Measurements from ENCODE around the gene DRGX. TPM values are rescaled to one million over a fixed set of nuclear protein-coding genes. Genes with fewer than 3 reads are reported as not detected.

Gene DRGX
- total and polyA plus RNA-seq, 2 experiments from 2014 or later: 0.09 TPM; not detected in 1

DNA sequence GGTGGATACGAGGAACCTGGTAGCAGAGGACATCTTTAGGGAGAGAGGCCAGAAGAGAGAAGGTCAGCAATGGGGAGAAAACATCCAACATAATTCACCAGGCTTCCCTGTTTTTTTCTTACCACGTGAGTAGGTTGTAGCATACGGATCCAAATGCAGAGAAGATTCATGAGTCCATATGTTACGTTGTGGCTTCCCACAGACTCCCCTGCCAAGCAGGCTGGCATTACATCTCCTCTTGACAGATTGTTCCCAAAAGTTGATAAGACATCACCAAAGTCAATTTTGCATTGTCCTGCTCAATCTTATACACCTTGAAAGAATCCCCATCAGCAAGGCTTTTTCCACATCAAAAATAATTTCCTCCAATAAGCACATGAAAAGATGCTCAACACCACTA, 39.7 kb downstream of the DRGX start:
- H3K27ac ChIP-seq: no peak overlapping the region
- no peaks in the 10 kb centered on the region for H3K9me2 ChIP-seq (ENCODE audit: insufficient read depth)
- no peak overlapping the region for H3K4me3 ChIP-seq
- 12 to 17% methylated on average over 4 of the region's 4 CpGs for WGBS, 2 experiments (ENCODE audit: low coverage in 1 of 2, low lambda C conversion rate in 2 of 2, missing lambda C conversion rate in 2 of 2)
- H4K20me1 ChIP-seq (ENCODE audit: insufficient read depth): no peaks in the 10 kb centered on the region
- no peak for TF ChIP-seq EZH2phosphoT487 (IDR thresholded peaks at IDR 0.05; ENCODE audit: insufficient read depth, low read depth)
- H3K4me2 ChIP-seq (ENCODE audit: unreplicated experiment): no peak overlapping the region
- H2AFZ ChIP-seq: no peak overlapping the region
- no peak for DNase-seq
- peaks cover 14% of the 10 kb centered on the region; the same call in 1 of the 2 replicates for H3K27me3 ChIP-seq (replicated peaks; ENCODE audit: insufficient read depth)
- no peak overlapping the region for H3K9ac ChIP-seq
- no peaks in the 10 kb centered on the region for H3F3A ChIP-seq (ENCODE audit: insufficient read depth)
- no peaks in the 10 kb centered on the region for H3K79me2 ChIP-seq (ENCODE audit: insufficient read depth)
- H3K4me1 ChIP-seq (ENCODE audit: insufficient read depth): no peaks in the 10 kb centered on the region
- H3K9me3 ChIP-seq (ENCODE audit: low read depth): no peaks in the 10 kb centered on the region
- in situ Hi-C loops (cut with MboI): no loop called here
- H3K36me3 ChIP-seq (ENCODE audit: low read depth): no peaks in the 10 kb centered on the region

DNA sequence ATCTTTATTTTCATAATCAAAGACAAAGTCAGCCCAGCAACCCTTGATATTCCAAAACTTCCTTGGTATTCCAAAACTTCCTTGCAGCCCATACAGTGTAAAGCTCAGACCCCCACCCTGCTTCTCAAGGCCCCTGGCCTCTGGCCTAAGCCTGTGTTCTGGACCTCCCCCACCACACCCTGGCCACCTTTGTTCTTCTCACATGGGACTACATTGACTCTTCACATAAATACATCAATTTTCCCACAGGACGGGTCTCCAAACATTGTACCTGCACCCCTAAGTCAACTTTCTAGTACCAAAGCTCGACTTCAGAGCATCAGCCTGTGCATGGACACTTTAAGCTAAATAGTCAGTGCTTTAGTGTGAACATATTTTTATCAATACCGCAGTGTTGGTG, 40.7 kb downstream of the DRGX start:
- no peak for TF ChIP-seq EZH2phosphoT487 (IDR thresholded peaks at IDR 0.05; ENCODE audit: insufficient read depth, low read depth)
- H2AFZ ChIP-seq: no peak overlapping the region
- 24 to 26% methylated on average over 3 of the region's 3 CpGs for WGBS, 2 experiments (ENCODE audit: low coverage in 1 of 2, low lambda C conversion rate in 2 of 2, missing lambda C conversion rate in 2 of 2)
- H3K4me1 ChIP-seq (ENCODE audit: insufficient read depth): no peaks in the 10 kb centered on the region
- no peaks in the 10 kb centered on the region for H3K9me3 ChIP-seq (ENCODE audit: low read depth)
- H3K9me2 ChIP-seq (ENCODE audit: insufficient read depth): no peaks in the 10 kb centered on the region
- DNase-seq: no peak
- H4K20me1 ChIP-seq (ENCODE audit: insufficient read depth): no peaks in the 10 kb centered on the region
- H3K79me2 ChIP-seq (ENCODE audit: insufficient read depth): no peaks in the 10 kb centered on the region
- H3K4me3 ChIP-seq: no peak overlapping the region
- in situ Hi-C loops (cut with MboI): no loop called here
- no peak overlapping the region for H3K9ac ChIP-seq
- no peak overlapping the region for H3K27ac ChIP-seq
- H3K4me2 ChIP-seq (ENCODE audit: unreplicated experiment): no peak overlapping the region
- peaks cover 14% of the 10 kb centered on the region; the same call in 1 of the 2 replicates for H3K27me3 ChIP-seq (replicated peaks; ENCODE audit: insufficient read depth)
- no peaks in the 10 kb centered on the region for H3K36me3 ChIP-seq (ENCODE audit: low read depth)
- H3F3A ChIP-seq (ENCODE audit: insufficient read depth): no peaks in the 10 kb centered on the region

DNA sequence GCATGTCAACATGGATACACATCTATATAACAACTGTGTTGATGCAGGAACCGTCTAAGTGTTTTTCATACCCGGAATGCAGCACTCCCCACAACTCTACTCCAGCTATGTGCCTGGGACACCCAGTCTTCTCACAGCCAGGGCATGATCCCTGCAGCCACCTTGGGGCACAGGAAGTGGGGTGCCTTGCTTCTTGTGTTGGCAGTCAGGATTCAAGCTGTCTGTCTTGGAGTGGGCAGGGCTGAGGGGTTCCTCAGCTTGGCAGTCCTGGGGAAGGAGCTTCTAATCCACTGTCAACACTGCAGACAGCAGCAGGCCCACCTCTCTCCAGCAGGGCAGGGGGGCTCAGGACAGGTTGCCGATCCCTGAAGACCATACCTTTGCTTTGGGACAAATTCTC, 41.3 kb downstream of the DRGX start:
- H4K20me1 ChIP-seq (ENCODE audit: insufficient read depth): no peaks in the 10 kb centered on the region
- no peak for DNase-seq
- no peaks in the 10 kb centered on the region for H3K36me3 ChIP-seq (ENCODE audit: low read depth)
- 64 to 70% methylated on average over 3 of the region's 3 CpGs for WGBS, 2 experiments (ENCODE audit: low coverage in 1 of 2, low lambda C conversion rate in 2 of 2, missing lambda C conversion rate in 2 of 2)
- TF ChIP-seq EZH2phosphoT487 (IDR thresholded peaks at IDR 0.05; ENCODE audit: insufficient read depth, low read depth) (no peak), EZH2 (IDR thresholded peaks at IDR 0.05; ENCODE audit: insufficient read depth, poor library complexity, severe bottlenecking) (no peak)
- no peak overlapping the region for H3K27ac ChIP-seq
- peaks cover 14% of the 10 kb centered on the region; the same call in 1 of the 2 replicates for H3K27me3 ChIP-seq (replicated peaks; ENCODE audit: insufficient read depth)
- H3K4me2 ChIP-seq (ENCODE audit: unreplicated experiment): no peak overlapping the region
- H3K9me2 ChIP-seq (ENCODE audit: insufficient read depth): no peaks in the 10 kb centered on the region
- no peak overlapping the region for H3K4me3 ChIP-seq
- no peak overlapping the region for H2AFZ ChIP-seq
- H3F3A ChIP-seq (ENCODE audit: insufficient read depth): no peaks in the 10 kb centered on the region
- no peaks in the 10 kb centered on the region for H3K9me3 ChIP-seq (ENCODE audit: low read depth)
- in situ Hi-C loops (cut with MboI): no loop called here
- no peak overlapping the region for H3K9ac ChIP-seq
- H3K79me2 ChIP-seq (ENCODE audit: insufficient read depth): no peaks in the 10 kb centered on the region
- H3K4me1 ChIP-seq (ENCODE audit: insufficient read depth): no peaks in the 10 kb centered on the region

DNA sequence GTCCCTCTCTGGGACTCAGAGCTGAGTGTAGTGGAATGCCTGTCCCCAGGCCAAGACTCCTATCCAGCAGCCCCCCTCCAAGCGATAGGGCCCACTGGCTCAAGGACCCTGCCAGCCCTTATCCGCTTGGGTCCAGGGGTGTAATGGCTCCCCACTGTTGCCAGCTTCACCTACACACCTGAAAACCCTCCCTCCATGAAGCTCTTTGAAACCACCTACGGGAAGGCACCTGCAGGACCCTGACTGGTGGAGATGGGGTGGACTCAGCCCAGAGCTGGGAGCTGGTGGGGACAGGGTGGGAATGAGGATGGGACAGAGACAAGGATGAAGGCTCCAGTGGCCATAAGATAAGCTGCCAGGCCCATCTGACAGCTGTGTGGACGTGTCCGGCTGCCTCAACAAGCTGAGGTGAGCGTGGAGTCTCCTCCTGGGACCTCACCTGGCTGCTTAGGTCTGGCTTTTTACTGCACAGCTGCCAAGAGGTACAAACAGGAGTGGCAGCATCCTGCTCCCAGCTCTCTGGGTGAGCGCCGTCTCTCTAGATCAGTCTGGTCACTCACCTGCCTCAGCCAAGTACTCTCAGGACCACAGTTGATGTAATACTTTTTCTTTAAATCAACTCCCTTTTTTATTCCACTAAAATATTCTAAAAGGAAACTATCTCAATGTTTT, 41.9 kb downstream of the DRGX start:
- 54 to 60% methylated on average over 7 to 8 of the region's 8 CpGs for WGBS, 2 experiments (ENCODE audit: low coverage in 1 of 2, low lambda C conversion rate in 2 of 2, missing lambda C conversion rate in 2 of 2)
- no peak overlapping the region for H3K4me2 ChIP-seq (ENCODE audit: unreplicated experiment)

More for the DNA sequence above, 41.9 kb downstream of the DRGX start:
- Histone ChIP-seq H3F3A (ENCODE audit: insufficient read depth) (no peaks in the 10 kb centered on the region), H3K27me3 (replicated peaks; ENCODE audit: insufficient read depth) (peaks cover 14% of the 10 kb centered on the region; the same call in 1 of the 2 replicates), H3K4me3 (no peak overlapping the region), H4K20me1 (ENCODE audit: insufficient read depth) (no peaks in the 10 kb centered on the region), H2AFZ (no peak overlapping the region), H3K79me2 (ENCODE audit: insufficient read depth) (no peaks in the 10 kb centered on the region), H3K4me1 (ENCODE audit: insufficient read depth) (no peaks in the 10 kb centered on the region), H3K9me2 (ENCODE audit: insufficient read depth) (no peaks in the 10 kb centered on the region), H3K36me3 (ENCODE audit: low read depth) (no peaks in the 10 kb centered on the region), H3K9me3 (ENCODE audit: low read depth) (no peaks in the 10 kb centered on the region), H3K9ac (no peak overlapping the region), H3K27ac (no peak overlapping the region)
- DNase-seq: no peak
- no peak for TF ChIP-seq EZH2phosphoT487 (IDR thresholded peaks at IDR 0.05; ENCODE audit: insufficient read depth, low read depth)
- no peak for TF ChIP-seq EZH2 (IDR thresholded peaks at IDR 0.05; ENCODE audit: insufficient read depth, poor library complexity, severe bottlenecking)
- in situ Hi-C loops (cut with MboI): no loop called here

Measured in GM23248 (cell line).